AG04449 (cell line): ENCODE measurements around the gene SCFD2.
"Not testable (repeated sequence)": the region's sequence is repeated elsewhere in the genome, so short reads cannot be mapped to it uniquely, and the experiment has no call there.

Experiments used
- CTCF ChIA-PET: fragments of 350-600 bp; formaldehyde crosslinking; extraction: SDS; loops from one replicate; lab custom pipeline; 2021; ENCODE audit warnings: antibody characterized with exemption; lab: Yijun Ruan, JAX
- POLR2A ChIA-PET: fragments of 400-600, 350-600 bp; formaldehyde crosslinking; extraction: SDS; loops from one replicate; lab custom pipeline; 2020; ENCODE audit warnings: antibody characterized with exemption, inconsistent platforms; lab: Yijun Ruan, JAX
- DNase-seq: peaks from one replicate; pipeline ENCODE4 v3.0.0-alpha.2; 2010; ENCODE audit warnings: low read depth, low spot score
- H3K4me3 ChIP-seq: 2 replicates; pipeline ENCODE4 v1.5.1; 2011; ENCODE audit warnings: low read depth, mild to moderate bottlenecking, control low read depth, low read length
- TF ChIP-seq, protein P1 (sequence below): IDR thresholded peaks from one replicate; pipeline ENCODE4 v1.5.1; 2011; ENCODE audit warnings: mild to moderate bottlenecking, moderate library complexity, low read length, control low read depth, inconsistent platforms; ENCODE audit not compliant: insufficient read depth; ENCODE audit errors: missing control alignments

Gene SCFD2

DNA sequence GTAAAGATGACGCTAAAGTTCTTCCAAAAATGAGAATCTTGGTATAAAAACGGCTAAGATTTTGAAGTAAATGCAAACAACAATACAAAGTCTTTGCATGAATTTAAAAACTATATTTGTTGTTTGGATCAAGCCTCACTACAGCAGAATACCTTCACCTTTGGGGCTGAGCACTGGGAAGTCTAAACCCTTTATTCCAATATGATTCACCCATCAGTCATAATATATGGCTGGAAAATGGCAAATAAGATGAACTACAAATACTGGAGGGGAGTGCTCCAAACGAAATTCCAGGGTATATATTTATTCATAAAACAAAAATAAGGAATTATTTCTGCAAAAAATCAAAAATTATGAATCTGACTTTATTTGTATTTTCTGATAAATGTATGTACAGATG lies 138.4 kb downstream of the SCFD2 start:
- H3K4me3 ChIP-seq, result no peak overlapping the region
- CTCF ChIA-PET, result no interaction called here
- TF ChIP-seq, protein P1, sequence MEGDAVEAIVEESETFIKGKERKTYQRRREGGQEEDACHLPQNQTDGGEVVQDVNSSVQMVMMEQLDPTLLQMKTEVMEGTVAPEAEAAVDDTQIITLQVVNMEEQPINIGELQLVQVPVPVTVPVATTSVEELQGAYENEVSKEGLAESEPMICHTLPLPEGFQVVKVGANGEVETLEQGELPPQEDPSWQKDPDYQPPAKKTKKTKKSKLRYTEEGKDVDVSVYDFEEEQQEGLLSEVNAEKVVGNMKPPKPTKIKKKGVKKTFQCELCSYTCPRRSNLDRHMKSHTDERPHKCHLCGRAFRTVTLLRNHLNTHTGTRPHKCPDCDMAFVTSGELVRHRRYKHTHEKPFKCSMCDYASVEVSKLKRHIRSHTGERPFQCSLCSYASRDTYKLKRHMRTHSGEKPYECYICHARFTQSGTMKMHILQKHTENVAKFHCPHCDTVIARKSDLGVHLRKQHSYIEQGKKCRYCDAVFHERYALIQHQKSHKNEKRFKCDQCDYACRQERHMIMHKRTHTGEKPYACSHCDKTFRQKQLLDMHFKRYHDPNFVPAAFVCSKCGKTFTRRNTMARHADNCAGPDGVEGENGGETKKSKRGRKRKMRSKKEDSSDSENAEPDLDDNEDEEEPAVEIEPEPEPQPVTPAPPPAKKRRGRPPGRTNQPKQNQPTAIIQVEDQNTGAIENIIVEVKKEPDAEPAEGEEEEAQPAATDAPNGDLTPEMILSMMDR, result no peak
- DNase-seq, result no peak
- POLR2A ChIA-PET, result no interaction called here

GRCh38 chr4:53221832-53222480 lies 143.9 kb downstream of the SCFD2 start:
- ChIA-PET CTCF (no interaction called here), POLR2A (no interaction called here)
- DNase-seq, result no peak
- no peak overlapping the region for H3K4me3 ChIP-seq
- TF ChIP-seq, protein P1, result no peak

- CTCF ChIA-PET, H3K4me3 ChIP-seq, POLR2A ChIA-PET, DNase-seq: not testable (repeated sequence)
Observed at GRCh38 chr4:53219148-53219547, 146.7 kb downstream of the SCFD2 start.

GRCh38 chr4:53208753-53209152 lies 157.1 kb downstream of the SCFD2 start:
- CTCF ChIA-PET, result interaction anchor here (1.6 kb wide), 1 partner anchor 1025 kb away, joined by 5 read pairs; no protein-coding TSS in a partner anchor
- POLR2A ChIA-PET, result no interaction called here
- no peak for DNase-seq
- no peak overlapping the region for H3K4me3 ChIP-seq
- TF ChIP-seq, protein P1, result no peak

DNA sequence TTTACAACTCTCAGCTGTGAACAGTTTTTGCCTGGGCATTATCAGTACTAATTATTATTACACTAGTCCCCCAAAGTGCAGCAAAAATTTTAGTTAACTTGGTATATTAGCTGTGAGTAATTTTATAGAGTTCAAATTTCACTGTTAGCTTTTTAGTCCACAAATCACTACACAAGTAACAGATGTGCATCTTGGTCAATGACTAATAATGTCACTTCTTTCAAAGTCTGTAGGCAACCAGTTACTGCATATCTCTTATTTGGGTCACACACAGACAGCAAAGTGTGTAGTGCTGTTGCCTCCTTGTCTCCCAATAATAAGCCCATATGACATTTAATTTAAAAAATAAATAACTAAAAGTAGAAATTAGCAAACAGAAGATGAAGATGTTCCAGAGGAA lies 159.9 kb downstream of the SCFD2 start:
- ChIA-PET POLR2A (no interaction called here), CTCF (interaction anchor here (1.0 to 1.3 kb wide), 3 partner anchors 9 to 1028 kb away, joined by 4 to 5 read pairs (median 4); no protein-coding TSS in a partner anchor)
- DNase-seq, result no peak
- TF ChIP-seq, protein P1, result no peak
- no peak overlapping the region for H3K4me3 ChIP-seq

DNA sequence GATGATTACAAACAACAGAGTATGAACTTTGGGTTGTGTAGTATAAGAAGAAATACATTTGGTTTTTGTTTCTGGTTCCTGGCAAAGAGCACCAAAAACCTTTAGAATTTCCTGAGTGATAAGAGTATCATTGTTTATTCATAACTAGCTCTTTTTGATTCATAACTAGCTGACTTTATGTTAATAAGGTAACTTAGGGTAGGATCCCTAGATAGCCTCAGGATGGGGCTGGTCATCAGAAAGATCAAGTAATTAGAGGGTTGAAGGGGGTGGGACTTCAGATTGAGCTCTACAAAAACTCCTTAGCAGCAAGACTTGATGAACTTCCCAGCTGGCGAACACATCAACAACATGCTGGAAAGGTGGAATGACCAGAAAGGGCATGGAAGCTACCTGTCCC lies 166.5 kb downstream of the SCFD2 start:
- no peak overlapping the region for H3K4me3 ChIP-seq
- ChIA-PET CTCF (interaction anchor here (0.7 to 6.9 kb wide), 6 partner anchors 184 to 1033 kb away, joined by 3 to 64 read pairs (median 4); no protein-coding TSS in a partner anchor), POLR2A (no interaction called here)
- no peak for DNase-seq
- TF ChIP-seq, protein P1, result no peak
